GM18502 (cell line): ENCODE results near the gene MACROD2.
"Not testable (repeated sequence)": the region's sequence is repeated elsewhere in the genome, so short reads cannot be mapped to it uniquely, and the experiment has no call there.

ENCODE experiments used
- ATAC-seq: cut with Tn5 transposase; IDR thresholded peaks from one replicate; pipeline ENCODE4 v1.9.1; 2021; ENCODE audit warnings: mild to moderate bottlenecking; ENCODE audit not compliant: unreplicated experiment, poor library complexity

The MACROD2 gene

GRCh38 chr20:15195378-15195777 is 1200.1 kb downstream of the MACROD2 start:
- no peak for ATAC-seq

GRCh38 chr20:15196547-15197255 is 1201.4 kb downstream of the MACROD2 start:
- ATAC-seq: no peak

GRCh38 chr20:15198017-15198416 is 1202.7 kb downstream of the MACROD2 start:
- not testable (repeated sequence) for ATAC-seq

DNA sequence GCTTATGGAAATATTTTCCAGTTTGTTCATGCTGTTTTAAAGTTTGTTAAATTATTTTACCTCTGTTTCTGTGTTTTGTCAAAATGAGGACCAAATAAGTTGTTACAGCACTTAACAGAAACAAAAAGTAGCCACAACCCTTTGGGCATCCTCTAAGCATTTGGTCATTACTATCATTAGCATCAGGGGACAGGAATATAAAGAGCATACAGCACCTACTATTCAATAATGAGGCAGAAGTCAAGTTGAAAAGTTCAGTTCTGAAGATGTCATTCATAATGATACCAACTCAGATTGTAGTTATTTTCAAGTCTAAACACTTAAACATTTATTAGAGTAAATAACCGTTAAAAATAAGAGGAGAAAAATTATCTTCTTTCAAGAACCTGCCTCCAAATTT is 1204.4 kb downstream of the MACROD2 start:
- ATAC-seq: peak; percentile 69

DNA sequence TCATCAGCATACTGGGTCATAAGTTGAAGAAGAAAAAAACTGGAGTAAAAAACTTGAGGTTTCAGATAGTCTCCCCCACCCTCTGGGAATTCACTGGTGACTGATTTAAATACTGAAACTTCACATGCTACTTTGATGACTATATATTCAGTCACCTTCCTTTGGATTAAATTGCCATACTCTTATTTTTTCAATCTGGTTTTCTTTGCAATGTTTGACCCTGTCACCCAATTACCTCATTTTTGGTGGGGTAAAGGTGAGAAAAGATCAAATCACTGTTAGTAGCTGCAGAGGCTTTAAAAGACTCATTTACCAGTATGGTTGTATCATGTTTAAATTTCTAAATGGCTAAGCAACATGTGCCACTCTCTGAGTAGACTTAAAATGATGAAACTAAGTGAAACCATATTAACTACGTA is 1204.8 kb downstream of the MACROD2 start:
- ATAC-seq: peak; percentile 85

DNA sequence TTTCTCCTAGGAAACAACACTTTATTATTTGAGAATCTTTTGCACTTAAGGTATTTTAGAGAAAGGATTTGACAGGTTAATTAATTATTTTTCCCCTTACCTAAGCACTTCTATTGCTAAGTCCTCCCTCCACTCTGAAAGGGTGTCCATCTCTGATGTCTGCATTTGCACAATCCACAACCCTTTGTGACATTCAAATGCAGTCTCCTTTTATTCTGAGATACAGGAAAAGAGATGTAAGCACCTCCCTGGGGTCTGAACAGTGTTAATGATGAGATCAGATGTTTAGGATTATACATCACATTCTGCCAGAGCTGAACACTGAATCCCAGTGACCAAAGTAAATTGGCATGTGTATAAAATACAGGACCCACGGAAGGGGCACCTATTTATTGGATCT is 1206.3 kb downstream of the MACROD2 start:
- no peak for ATAC-seq

DNA sequence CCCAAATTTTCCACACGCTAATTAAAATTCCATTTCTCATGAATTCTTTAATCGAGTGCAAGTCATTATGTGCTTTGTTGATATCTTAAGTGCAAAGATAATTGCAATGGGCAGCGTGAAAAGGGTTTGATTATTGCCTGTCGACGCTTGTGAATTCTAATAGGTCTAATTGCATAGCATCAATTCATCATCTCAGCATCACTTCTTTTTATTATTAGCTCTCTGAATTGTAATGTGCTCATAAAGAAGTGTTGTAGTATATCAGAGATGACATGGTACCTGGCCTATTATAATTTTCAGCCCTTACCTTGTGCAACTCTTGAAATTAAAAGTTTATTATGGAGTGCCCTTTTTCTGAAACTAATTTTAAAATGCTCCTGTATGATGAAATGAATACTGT is 1208.9 kb downstream of the MACROD2 start:
- ATAC-seq: no peak

GRCh38 chr20:15205028-15205427 is 1209.7 kb downstream of the MACROD2 start:
- ATAC-seq: no peak

DNA sequence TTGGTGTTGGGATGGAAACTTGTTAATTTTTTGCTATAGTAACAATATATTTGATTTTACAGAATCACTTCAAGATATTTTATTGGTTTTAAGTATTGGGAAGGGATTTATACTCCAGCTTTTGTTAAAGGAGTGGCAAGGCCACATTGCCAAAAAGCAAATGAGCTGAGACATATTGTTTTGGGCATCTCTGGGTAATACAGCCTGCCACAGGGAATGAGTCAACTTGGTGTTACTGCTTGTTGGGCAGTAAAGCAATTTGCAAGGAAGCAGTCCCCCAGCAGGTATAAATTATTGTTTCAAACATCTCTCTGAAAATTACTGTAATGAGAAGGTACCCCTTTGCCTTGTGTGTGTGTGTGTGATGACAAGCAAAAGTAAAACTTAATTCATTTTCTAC is 1210.4 kb downstream of the MACROD2 start:
- ATAC-seq: no peak

- ATAC-seq: no peak
Measured at GRCh38 chr20:15209537-15209936, 1214.2 kb downstream of the MACROD2 start.

DNA sequence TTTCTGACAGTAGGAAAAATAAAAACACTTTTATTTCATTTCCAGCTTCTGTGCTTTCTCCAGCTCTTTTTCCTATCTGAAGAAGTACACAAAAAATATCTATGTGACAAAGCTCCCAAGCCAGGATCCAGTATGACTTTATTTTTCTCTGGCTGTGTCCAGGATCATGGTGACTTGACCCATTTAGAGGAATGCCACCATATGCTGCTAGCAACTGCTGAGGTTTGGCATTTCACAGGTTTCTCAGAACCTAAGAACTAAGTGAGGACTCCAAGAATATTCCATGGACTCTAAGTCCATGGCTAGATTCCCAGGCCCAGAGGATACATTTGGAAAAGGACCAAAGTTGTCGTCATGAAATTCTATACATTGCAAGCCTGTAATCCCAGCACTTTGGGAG is 1218.7 kb downstream of the MACROD2 start:
- no peak for ATAC-seq

DNA sequence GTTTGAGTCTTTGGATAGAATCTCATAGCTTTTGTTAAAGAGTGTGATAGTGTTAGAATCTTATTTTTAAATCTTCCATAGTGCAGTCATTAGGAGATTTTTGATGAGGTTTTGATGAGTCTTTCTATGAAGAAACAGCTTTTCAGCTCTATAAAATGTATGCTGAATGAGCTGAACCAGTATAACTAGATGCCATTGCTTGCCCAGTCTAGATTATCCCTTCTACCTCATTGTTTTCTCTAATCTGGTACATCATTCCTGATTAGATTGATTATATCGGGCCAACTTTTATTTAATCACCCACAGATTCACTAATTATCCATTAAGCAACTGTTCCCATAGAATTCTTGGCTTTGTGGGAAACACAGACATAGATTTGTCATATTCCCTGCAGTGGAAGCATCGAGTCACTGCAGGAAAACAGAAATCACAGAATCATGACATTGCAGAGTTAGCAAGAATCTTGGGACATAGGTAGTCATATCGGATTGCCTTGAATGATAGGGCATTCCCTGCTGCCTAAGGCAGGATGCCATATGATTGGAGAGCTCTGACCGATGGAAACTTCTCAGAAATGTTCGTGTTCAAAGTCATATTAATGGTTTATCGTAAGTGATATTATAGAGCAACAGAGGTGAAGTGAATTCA is 1224.8 kb downstream of the MACROD2 start:
- no peak for ATAC-seq

- ATAC-seq: no peak
Measured at GRCh38 chr20:15220778-15221565, 1225.7 kb downstream of the MACROD2 start.

- ATAC-seq: no peak
Measured at GRCh38 chr20:15222502-15223330, 1227.4 kb downstream of the MACROD2 start.

GRCh38 chr20:15224199-15224598 is 1228.9 kb downstream of the MACROD2 start:
- ATAC-seq: no peak

DNA sequence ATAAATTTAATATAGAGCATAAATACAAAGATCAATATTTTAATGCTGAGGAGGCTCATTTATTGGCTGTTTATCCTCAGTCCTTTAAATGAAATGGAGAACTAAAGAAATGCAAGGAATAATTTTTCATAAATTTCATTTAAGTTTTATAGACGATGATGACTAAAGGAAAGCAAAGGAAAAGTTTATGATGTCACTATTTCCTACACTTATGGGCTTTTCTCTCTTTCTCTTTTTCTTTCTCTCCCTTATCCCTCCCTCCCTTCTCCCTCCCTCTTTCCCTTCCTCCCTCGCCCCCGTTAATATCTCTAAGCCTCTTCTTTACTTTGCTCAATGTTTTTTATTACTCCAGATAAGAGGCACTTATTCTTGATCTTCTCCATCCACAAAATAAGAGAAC is 1231.8 kb downstream of the MACROD2 start:
- no peak for ATAC-seq

GRCh38 chr20:15232243-15232642 is 1236.9 kb downstream of the MACROD2 start:
- ATAC-seq: no peak

DNA sequence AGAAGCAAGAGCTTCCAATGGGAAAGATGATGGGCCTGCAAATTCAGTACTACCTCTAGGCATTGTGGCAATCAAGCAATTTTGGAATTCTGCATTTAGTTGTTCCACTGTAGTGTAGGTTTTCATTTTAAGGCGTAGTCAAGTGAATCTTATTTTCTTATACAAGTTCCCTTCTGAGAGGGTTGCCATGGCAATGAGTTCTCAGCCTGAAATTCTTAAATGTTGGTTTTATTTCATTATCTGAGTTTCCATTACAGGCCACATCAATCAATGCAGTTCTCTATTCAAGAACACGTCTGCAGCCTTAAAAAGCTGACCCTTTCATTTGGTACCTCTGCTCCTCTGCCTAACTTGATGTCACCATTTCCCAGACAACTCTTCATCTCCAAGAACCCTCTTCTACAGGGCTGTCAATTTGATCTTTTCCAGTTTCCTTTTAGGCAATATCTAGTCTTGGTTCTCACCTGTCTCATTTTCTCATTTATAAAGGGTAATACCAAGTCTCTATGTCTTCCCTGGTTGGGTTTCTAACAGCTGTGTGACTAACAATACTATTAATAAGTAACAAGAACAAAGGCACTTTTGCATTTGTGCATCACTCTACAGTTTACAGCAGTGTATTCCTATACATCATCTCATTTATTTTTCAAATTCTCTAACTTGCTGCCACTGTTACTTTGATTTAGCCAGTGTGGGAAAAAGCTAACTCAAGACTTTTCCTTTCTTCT is 1240.3 kb downstream of the MACROD2 start:
- no peak for ATAC-seq

DNA sequence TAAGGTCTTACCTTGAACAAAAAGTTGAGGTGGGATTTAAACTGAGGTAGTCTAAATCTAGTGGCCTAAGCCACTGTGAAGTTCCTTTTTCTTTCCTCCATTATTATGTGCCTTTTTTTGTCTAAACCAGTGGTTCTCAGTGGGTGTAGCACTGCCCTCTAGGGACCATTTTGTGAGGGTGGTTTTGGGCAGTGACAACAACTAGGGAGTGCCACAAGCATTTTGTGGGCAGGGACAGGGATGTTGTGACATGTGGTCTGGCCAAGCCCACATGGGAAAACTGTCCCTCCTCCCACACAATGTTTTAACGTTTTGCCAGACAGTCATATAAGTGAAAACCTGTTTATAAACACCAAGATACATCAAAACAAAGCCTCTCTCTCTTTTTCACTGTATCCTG is 1241.5 kb downstream of the MACROD2 start:
- peak; percentile 91 for ATAC-seq
